Measurements from ENCODE around the gene PSME3IP1. TPM values are rescaled to one million over a fixed set of nuclear protein-coding genes. Genes with fewer than 3 reads are reported as not detected.

PSME3IP1 gene
- total RNA-seq, 5 donors from 2014 or later (not counting 1 experiment from before 2014, with no cell fraction given): 132 to 145 (median 144) TPM

DNA sequence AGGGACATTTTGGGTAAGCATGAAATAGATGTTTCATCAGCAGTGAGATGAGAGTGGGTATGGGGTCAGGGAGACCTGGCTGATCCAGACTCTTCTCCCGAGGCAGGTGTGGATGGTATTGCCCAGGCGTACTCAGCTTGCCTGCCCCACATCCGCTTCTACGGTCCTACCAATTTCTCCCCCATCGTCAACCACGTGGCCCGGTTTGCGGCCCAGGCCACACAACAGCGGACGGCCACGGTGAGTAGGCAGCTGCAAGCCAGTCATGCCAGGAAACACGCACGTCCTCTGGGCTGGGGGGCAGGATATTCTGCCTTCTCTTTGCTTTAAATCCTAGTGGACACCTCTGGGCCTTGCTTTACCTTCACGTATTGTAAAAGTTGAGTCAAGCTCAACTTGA, 48.8 kb downstream of the PSME3IP1 start:
- Histone ChIP-seq H3K27ac (ENCODE audit: low read length) (no peak overlapping the region), H3K4me3 (ENCODE audit: control insufficient read depth in 1 of 2, extremely low read depth in 1 of 2, low read length in 1 of 2) (no peak overlapping the region), H3K27me3 (replicated peaks in 1 of 2; ENCODE audit: control insufficient read depth in 2 of 2, extremely low read depth in 1 of 2, insufficient read depth in 2 of 2, low read length in 1 of 2) (no peaks in the 10 kb centered on the region), H3K4me1 (ENCODE audit: control insufficient read depth in 1 of 2, extremely low read depth in 1 of 2, insufficient read depth in 2 of 2, low read length in 2 of 2) (peaks cover 43 to 86% of the 10 kb centered on the region in 2 experiments), H3K36me3 (ENCODE audit: control insufficient read depth in 2 of 2, extremely low read depth in 1 of 2, insufficient read depth in 1 of 2, low read length in 1 of 2) (peaks cover 0 to 13% of the 10 kb centered on the region in 2 donors), H3K9me3 (no peaks in the 10 kb centered on the region)
- 92% methylated on average over 12 of the region's 14 CpGs for WGBS (ENCODE audit: insufficient coverage)
- peaks cover 74 to 88% (median 75%) of the 10 kb centered on the region in 3 donors for H3K4me1 Mint-ChIP-seq
- no peaks in the 10 kb centered on the region for H3K9me3 Mint-ChIP-seq
- peaks cover 8% of the 10 kb centered on the region for H3K36me3 Mint-ChIP-seq
- no peak for DNase-seq
- H3K27ac Mint-ChIP-seq: peak overlapping the region; percentile 97 to 99
- CTCF ChIA-PET: no interaction called here
- no peak overlapping the region for H3K4me3 Mint-ChIP-seq
- POLR2A ChIA-PET: no interaction called here
- no peaks in the 10 kb centered on the region for H3K27me3 Mint-ChIP-seq
- ATAC-seq (replicated peaks in 1 of 4): no peak

DNA sequence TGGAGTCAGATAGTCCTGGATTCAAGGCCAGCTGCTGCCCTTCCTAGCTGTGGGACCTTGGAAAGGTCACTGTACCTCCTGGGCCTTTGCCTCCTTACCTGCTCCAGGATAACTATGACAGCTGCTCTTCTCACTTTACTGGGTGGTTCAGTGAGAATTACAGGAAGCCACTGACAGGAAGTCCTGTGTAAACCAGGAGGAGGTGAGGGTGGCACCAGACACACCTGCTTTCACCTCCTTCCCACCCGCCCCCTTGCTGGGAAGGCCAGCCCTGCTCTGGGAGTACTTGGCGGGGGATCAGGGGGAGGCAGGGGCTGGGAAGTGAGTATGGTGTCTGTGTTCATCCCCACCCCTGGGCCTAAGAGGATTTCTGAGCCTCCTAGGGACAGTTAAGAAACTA, 50.9 kb downstream of the PSME3IP1 start:
- Histone ChIP-seq H3K27ac (ENCODE audit: low read length) (peak overlapping the region; percentile 72), H3K4me3 (ENCODE audit: control insufficient read depth in 1 of 2, extremely low read depth in 1 of 2, low read length in 1 of 2) (peak overlapping the region; percentile 50 to 65), H3K27me3 (replicated peaks in 1 of 2; ENCODE audit: control insufficient read depth in 2 of 2, extremely low read depth in 1 of 2, insufficient read depth in 2 of 2, low read length in 1 of 2) (no peaks in the 10 kb centered on the region), H3K36me3 (ENCODE audit: control insufficient read depth in 2 of 2, extremely low read depth in 1 of 2, insufficient read depth in 1 of 2, low read length in 1 of 2) (peaks cover 0 to 13% of the 10 kb centered on the region in 2 donors), H3K4me1 (ENCODE audit: control insufficient read depth in 1 of 2, extremely low read depth in 1 of 2, insufficient read depth in 2 of 2, low read length in 2 of 2) (peaks cover 42 to 86% of the 10 kb centered on the region in 2 experiments), H3K9me3 (no peaks in the 10 kb centered on the region)
- ChIA-PET CTCF (interaction anchor here in 1 of 2 donors (0.7 kb wide), 1 partner anchor 18 kb away, joined by 3 read pairs; no protein-coding TSS in a partner anchor), POLR2A (no interaction called here)
- no CpG with 5 or more reads among the region's 2 CpGs for WGBS (ENCODE audit: insufficient coverage)
- Mint-ChIP-seq H3K36me3 (peaks cover 8% of the 10 kb centered on the region), H3K9me3 (no peaks in the 10 kb centered on the region), H3K27me3 (no peaks in the 10 kb centered on the region), H3K4me1 (peaks cover 74 to 88% (median 84%) of the 10 kb centered on the region in 3 donors), H3K4me3 (peak overlapping the region; percentile 62 to 80 (median 78)), H3K27ac (peak overlapping the region; percentile 97 to 99)
- ATAC-seq (replicated peaks in 1 of 4) (peak; percentile 77 to 91 (median 90)), DNase-seq (peak in 29 of 35 experiments; percentile 8 to 68 (median 30))

DNA sequence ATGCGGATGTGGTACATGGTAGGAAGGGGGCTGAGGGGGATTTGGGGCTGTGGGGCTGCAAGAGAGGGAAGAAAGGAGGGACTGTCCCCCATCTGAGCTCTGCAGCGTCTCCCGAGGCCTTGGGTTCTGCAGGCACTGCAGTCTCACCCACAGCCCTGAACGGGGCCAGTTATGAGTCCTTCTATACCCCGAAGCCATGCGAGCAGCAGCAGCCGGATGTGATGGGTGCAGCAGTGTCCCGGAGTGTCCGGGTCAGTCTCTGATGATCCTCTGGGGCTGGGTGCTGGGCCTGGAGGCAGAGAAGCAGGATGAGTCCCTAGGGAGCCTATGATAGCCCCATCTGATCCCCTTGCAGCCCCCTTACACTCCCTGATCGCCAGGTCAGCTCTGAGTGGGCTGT, 52.0 kb downstream of the PSME3IP1 start:
- peak overlapping the region; percentile 72 for H3K27ac ChIP-seq (ENCODE audit: low read length)
- WGBS (ENCODE audit: insufficient coverage): 83% methylated on average over 1 of the region's 10 CpGs

DNA sequence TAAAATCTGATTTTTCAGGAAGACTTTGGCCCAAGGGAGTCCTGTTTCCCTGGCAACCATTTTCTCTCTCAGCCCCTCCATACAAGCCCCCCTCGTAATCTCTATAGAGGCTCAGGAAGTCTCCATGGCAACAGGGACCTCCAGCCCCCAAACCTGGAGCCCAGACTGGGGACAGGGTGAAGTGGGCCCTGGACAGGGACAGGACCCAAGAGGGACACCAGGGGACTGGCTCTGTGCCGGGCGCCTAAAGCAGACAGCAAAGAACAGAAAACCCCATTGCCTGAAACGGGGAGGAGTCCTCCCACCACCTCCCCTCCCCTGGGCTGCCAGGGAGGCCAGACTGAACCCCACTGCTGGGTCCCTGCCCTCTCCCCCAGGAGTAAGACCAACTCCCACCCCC, 52.8 kb downstream of the PSME3IP1 start:
- POLR2A ChIA-PET: interaction anchor here in 1 of 2 donors (0.6 kb wide), 1 partner anchor 182 kb away, joined by 12 read pairs; no protein-coding TSS in a partner anchor
- no peak for DNase-seq

More for the DNA sequence above, 52.0 kb downstream of the PSME3IP1 start:
- DNase-seq (peak in 1 of 35 experiments; percentile 27), ATAC-seq (replicated peaks in 1 of 4) (peak in 1 of 4 experiments; percentile 17)
- Mint-ChIP-seq H3K27ac (peak overlapping the region; percentile 97 to 99), H3K36me3 (peaks cover 8% of the 10 kb centered on the region), H3K4me3 (peak overlapping the region; percentile 59 to 78 (median 62)), H3K27me3 (no peaks in the 10 kb centered on the region), H3K9me3 (no peaks in the 10 kb centered on the region), H3K4me1 (peaks cover 75 to 89% (median 84%) of the 10 kb centered on the region in 3 donors)
- CTCF ChIA-PET: no interaction called here
- Histone ChIP-seq H3K36me3 (ENCODE audit: control insufficient read depth in 2 of 2, extremely low read depth in 1 of 2, insufficient read depth in 1 of 2, low read length in 1 of 2) (peaks cover 0 to 13% of the 10 kb centered on the region in 2 donors), H3K9me3 (no peaks in the 10 kb centered on the region), H3K4me3 (ENCODE audit: control insufficient read depth in 1 of 2, extremely low read depth in 1 of 2, low read length in 1 of 2) (peak overlapping the region; percentile 50 to 65), H3K27me3 (replicated peaks in 1 of 2; ENCODE audit: control insufficient read depth in 2 of 2, extremely low read depth in 1 of 2, insufficient read depth in 2 of 2, low read length in 1 of 2) (no peaks in the 10 kb centered on the region), H3K4me1 (ENCODE audit: control insufficient read depth in 1 of 2, extremely low read depth in 1 of 2, insufficient read depth in 2 of 2, low read length in 2 of 2) (peaks cover 44 to 92% of the 10 kb centered on the region in 2 experiments)
- POLR2A ChIA-PET: no interaction called here

DNA sequence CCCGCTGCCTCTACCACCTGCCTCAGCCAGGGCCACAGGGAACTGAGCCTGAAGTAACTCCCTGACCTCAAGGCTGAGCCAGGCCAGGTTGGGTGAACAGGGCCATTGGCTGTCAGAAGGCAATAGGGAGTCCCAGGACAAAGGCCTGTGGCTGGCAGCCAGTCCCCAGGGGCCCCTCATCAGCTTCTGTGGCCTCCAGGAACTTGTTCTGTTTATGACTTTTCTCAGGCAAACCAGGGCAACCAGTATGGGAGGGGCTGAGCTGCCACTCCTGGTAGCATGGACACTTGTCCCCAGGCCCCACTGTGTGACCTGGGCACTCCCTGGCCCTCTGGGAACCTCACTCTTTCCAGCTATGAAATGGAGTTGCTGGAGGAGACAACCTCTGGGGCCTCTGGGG, 53.4 kb downstream of the PSME3IP1 start:
- ChIA-PET CTCF (no interaction called here), POLR2A (interaction anchor here in 1 of 2 donors (0.6 kb wide), 1 partner anchor 181 kb away, joined by 12 read pairs; no protein-coding TSS in a partner anchor)
- peaks cover 0 to 5% of the 10 kb centered on the region in 2 donors for H3K36me3 ChIP-seq (ENCODE audit: control insufficient read depth in 2 of 2, extremely low read depth in 1 of 2, insufficient read depth in 1 of 2, low read length in 1 of 2)
- DNase-seq: no peak
- H3K4me3 Mint-ChIP-seq: peak overlapping the region in 2 of 3 donors; percentile 21 to 62
- no peaks in the 10 kb centered on the region for H3K9me3 ChIP-seq
- ATAC-seq (replicated peaks in 1 of 4): no peak
- no peaks in the 10 kb centered on the region for H3K27me3 Mint-ChIP-seq
- peak overlapping the region in 1 of 2 donors; percentile 15 for H3K4me3 ChIP-seq (ENCODE audit: control insufficient read depth in 1 of 2, extremely low read depth in 1 of 2, low read length in 1 of 2)
- no peaks in the 10 kb centered on the region for H3K27me3 ChIP-seq (replicated peaks in 1 of 2; ENCODE audit: control insufficient read depth in 2 of 2, extremely low read depth in 1 of 2, insufficient read depth in 2 of 2, low read length in 1 of 2)
- no CpG with 5 or more reads among the region's 1 CpG for WGBS (ENCODE audit: insufficient coverage)
- no peaks in the 10 kb centered on the region for H3K36me3 Mint-ChIP-seq
- H3K27ac ChIP-seq (ENCODE audit: low read length): peak overlapping the region; percentile 72
- H3K4me1 Mint-ChIP-seq: peaks cover 80 to 86% (median 83%) of the 10 kb centered on the region in 3 donors
- peak overlapping the region; percentile 94 to 99 for H3K27ac Mint-ChIP-seq
- no peaks in the 10 kb centered on the region for H3K9me3 Mint-ChIP-seq
- H3K4me1 ChIP-seq (ENCODE audit: control insufficient read depth in 1 of 2, extremely low read depth in 1 of 2, insufficient read depth in 2 of 2, low read length in 2 of 2): peaks cover 47 to 99% of the 10 kb centered on the region in 2 experiments

More for the DNA sequence above, 52.8 kb downstream of the PSME3IP1 start:
- H3K36me3 Mint-ChIP-seq: peaks cover 2% of the 10 kb centered on the region
- CTCF ChIA-PET: no interaction called here
- no peak for ATAC-seq (replicated peaks in 1 of 4)
- Histone ChIP-seq H3K9me3 (no peaks in the 10 kb centered on the region), H3K36me3 (ENCODE audit: control insufficient read depth in 2 of 2, extremely low read depth in 1 of 2, insufficient read depth in 1 of 2, low read length in 1 of 2) (peaks cover 0 to 8% of the 10 kb centered on the region in 2 donors), H3K27ac (ENCODE audit: low read length) (peak overlapping the region; percentile 72), H3K4me1 (ENCODE audit: control insufficient read depth in 1 of 2, extremely low read depth in 1 of 2, insufficient read depth in 2 of 2, low read length in 2 of 2) (peaks cover 47 to 99% of the 10 kb centered on the region in 2 experiments), H3K4me3 (ENCODE audit: control insufficient read depth in 1 of 2, extremely low read depth in 1 of 2, low read length in 1 of 2) (peak overlapping the region in 1 of 2 donors; percentile 47), H3K27me3 (replicated peaks in 1 of 2; ENCODE audit: control insufficient read depth in 2 of 2, extremely low read depth in 1 of 2, insufficient read depth in 2 of 2, low read length in 1 of 2) (no peaks in the 10 kb centered on the region)
- H3K4me3 Mint-ChIP-seq: peak overlapping the region in 1 of 3 donors; percentile 62
- H3K27ac Mint-ChIP-seq: peak overlapping the region; percentile 97 to 99
- H3K27me3 Mint-ChIP-seq: no peaks in the 10 kb centered on the region
- peaks cover 76 to 85% (median 81%) of the 10 kb centered on the region in 3 donors for H3K4me1 Mint-ChIP-seq
- H3K9me3 Mint-ChIP-seq: no peaks in the 10 kb centered on the region
- 0% methylated on average over 1 of the region's 4 CpGs for WGBS (ENCODE audit: insufficient coverage)

DNA sequence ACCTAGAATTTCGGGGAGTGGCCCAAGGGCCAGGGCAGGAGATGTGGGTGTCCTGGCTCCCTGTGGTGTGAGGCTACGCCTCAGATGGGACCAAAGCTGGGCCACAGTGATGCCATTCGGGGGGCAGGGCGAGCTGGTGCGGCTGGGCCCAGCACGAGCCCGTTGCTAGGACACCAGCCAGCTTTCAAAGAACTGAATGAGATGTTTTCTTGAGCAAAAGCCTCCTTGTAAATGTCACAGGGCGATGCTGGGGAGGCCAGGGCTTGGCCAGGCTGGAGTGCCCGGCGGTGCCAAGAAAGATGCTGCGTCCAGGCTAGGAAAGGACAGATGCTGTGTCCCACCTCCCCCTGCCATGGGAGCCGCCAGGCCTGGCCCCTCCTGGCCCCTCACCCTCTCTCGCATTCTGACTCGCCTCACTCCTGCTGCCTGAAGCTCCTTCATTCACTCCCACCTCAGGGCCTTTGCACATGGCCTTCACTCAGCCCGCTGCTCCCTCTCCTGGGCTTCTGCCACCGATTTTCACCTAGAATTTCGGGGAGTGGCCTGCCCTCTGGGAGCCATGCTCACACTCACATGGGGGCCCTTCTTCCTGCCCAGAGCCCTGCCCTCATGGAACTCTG, 54.4 kb downstream of the PSME3IP1 start:
- ChIA-PET POLR2A (interaction anchor here in 1 of 2 donors (0.5 kb wide), 1 partner anchor 193 kb away, joined by 4 read pairs; no protein-coding TSS in a partner anchor), CTCF (no interaction called here)
- Histone ChIP-seq H3K27ac (ENCODE audit: low read length) (peak overlapping the region; percentile 72), H3K4me1 (ENCODE audit: control insufficient read depth in 1 of 2, extremely low read depth in 1 of 2, insufficient read depth in 2 of 2, low read length in 2 of 2) (peaks cover 47 to 99% of the 10 kb centered on the region in 2 experiments), H3K4me3 (ENCODE audit: control insufficient read depth in 1 of 2, extremely low read depth in 1 of 2, low read length in 1 of 2) (peak overlapping the region in 1 of 2 donors; percentile 63), H3K27me3 (replicated peaks in 1 of 2; ENCODE audit: control insufficient read depth in 2 of 2, extremely low read depth in 1 of 2, insufficient read depth in 2 of 2, low read length in 1 of 2) (no peaks in the 10 kb centered on the region), H3K36me3 (ENCODE audit: control insufficient read depth in 2 of 2, extremely low read depth in 1 of 2, insufficient read depth in 1 of 2, low read length in 1 of 2) (no peaks in the 10 kb centered on the region), H3K9me3 (no peaks in the 10 kb centered on the region)
- H3K9me3 Mint-ChIP-seq: no peaks in the 10 kb centered on the region
- H3K4me3 Mint-ChIP-seq: peak overlapping the region in 2 of 3 donors; percentile 41 to 62
- no peaks in the 10 kb centered on the region for H3K36me3 Mint-ChIP-seq
- WGBS (ENCODE audit: insufficient coverage): 77% methylated on average over 16 of the region's 17 CpGs
- peak overlapping the region; percentile 94 to 99 for H3K27ac Mint-ChIP-seq
- H3K4me1 Mint-ChIP-seq: peaks cover 90 to 93% (median 93%) of the 10 kb centered on the region in 3 donors
- H3K27me3 Mint-ChIP-seq: no peaks in the 10 kb centered on the region
- peak in 1 of 35 experiments; percentile 30 for DNase-seq
- no peak for ATAC-seq (replicated peaks in 1 of 4)
